Measurements from ENCODE around the gene FZD4.
"Not testable (repeated sequence)": the region's sequence is repeated elsewhere in the genome, so short reads cannot be mapped to it uniquely, and the experiment has no call there.

Gene FZD4

GRCh38 chr11:86938203-86938899 lies 16.8 kb downstream of the FZD4 start:
- Histone ChIP-seq H2AFZ (ENCODE audit: low read length) (no peak overlapping the region), H3K36me3 (replicated peaks in 1 of 2; ENCODE audit: control insufficient read depth in 2 of 2, insufficient read depth in 2 of 2, low read length in 2 of 2) (peaks cover 0 to 5% of the 10 kb centered on the region in 2 donors), H3K4me2 (ENCODE audit: insufficient read depth, low read length, poor library complexity, severe bottlenecking) (no peak overlapping the region), H2BK12ac (ENCODE audit: low read length) (no peak overlapping the region), H4K8ac (ENCODE audit: low read depth, low read length) (no peak overlapping the region), H2AK5ac (ENCODE audit: low read depth, low read length) (no peak overlapping the region), H3K18ac (ENCODE audit: low read length) (no peak overlapping the region), H3K4me3 (ENCODE audit: low read length in 2 of 2) (no peak overlapping the region), H3K14ac (ENCODE audit: low read length) (no peak overlapping the region), H3K9ac (ENCODE audit: low read depth, low read length, poor library complexity) (no peak overlapping the region), H2BK5ac (ENCODE audit: low read length) (no peak overlapping the region), H3K27me3 (ENCODE audit: control insufficient read depth in 3 of 3, insufficient read depth in 3 of 3, low read depth in 1 of 3, low read length in 3 of 3) (no peaks in the 10 kb centered on the region), H3K4ac (ENCODE audit: low read length) (no peak overlapping the region), H2BK15ac (ENCODE audit: low read length) (no peak overlapping the region), H2BK120ac (ENCODE audit: low read depth, low read length) (no peak overlapping the region), H3K4me1 (ENCODE audit: control insufficient read depth in 2 of 2, insufficient read depth in 1 of 2, low read depth in 1 of 2, low read length in 2 of 2) (peaks cover 0 to 7% of the 10 kb centered on the region in 2 donors), H3K27ac (replicated peaks; ENCODE audit: low read length) (no peak overlapping the region), H3K79me1 (ENCODE audit: low read depth, low read length) (no peaks in the 10 kb centered on the region), H3K9me3 (replicated peaks in 1 of 2; ENCODE audit: control insufficient read depth in 2 of 2, insufficient read depth in 1 of 2, low read depth in 1 of 2, low read length in 2 of 2) (no peaks in the 10 kb centered on the region), H3K23ac (ENCODE audit: low read depth, low read length, poor library complexity) (no peak overlapping the region), H4K91ac (ENCODE audit: low read depth, low read length, poor library complexity) (no peak overlapping the region)
- no CpG with 5 or more reads among the region's 6 CpGs for WGBS, 2 donors (ENCODE audit: extremely low coverage in 2 of 2, insufficient read length in 2 of 2, insufficient replicate concordance in 1 of 2)
- no peak for DNase-seq (ENCODE audit: low spot score)

GRCh38 chr11:86937193-86937806 lies 17.9 kb downstream of the FZD4 start:
- H2BK5ac ChIP-seq (ENCODE audit: low read length); H3K9me3 ChIP-seq (replicated peaks in 1 of 2; ENCODE audit: control insufficient read depth in 2 of 2, insufficient read depth in 1 of 2, low read depth in 1 of 2, low read length in 2 of 2); H3K79me1 ChIP-seq (ENCODE audit: low read depth, low read length); H2AFZ ChIP-seq (ENCODE audit: low read length); H3K27me3 ChIP-seq (ENCODE audit: control insufficient read depth in 3 of 3, insufficient read depth in 3 of 3, low read depth in 1 of 3, low read length in 3 of 3); H3K18ac ChIP-seq (ENCODE audit: low read length); H3K4me1 ChIP-seq (ENCODE audit: control insufficient read depth in 2 of 2, insufficient read depth in 1 of 2, low read depth in 1 of 2, low read length in 2 of 2); H2AK5ac ChIP-seq (ENCODE audit: low read depth, low read length); H3K4me2 ChIP-seq (ENCODE audit: insufficient read depth, low read length, poor library complexity, severe bottlenecking); H2BK15ac ChIP-seq (ENCODE audit: low read length); DNase-seq (ENCODE audit: low spot score); H3K4me3 ChIP-seq (ENCODE audit: low read length in 2 of 2); H3K27ac ChIP-seq (replicated peaks; ENCODE audit: low read length); H2BK12ac ChIP-seq (ENCODE audit: low read length); H4K8ac ChIP-seq (ENCODE audit: low read depth, low read length); H3K23ac ChIP-seq (ENCODE audit: low read depth, low read length, poor library complexity); H3K14ac ChIP-seq (ENCODE audit: low read length); H3K4ac ChIP-seq (ENCODE audit: low read length); H2BK120ac ChIP-seq (ENCODE audit: low read depth, low read length); H3K9ac ChIP-seq (ENCODE audit: low read depth, low read length, poor library complexity); H4K91ac ChIP-seq (ENCODE audit: low read depth, low read length, poor library complexity): not testable (repeated sequence)
- H3K36me3 ChIP-seq (replicated peaks in 1 of 2; ENCODE audit: control insufficient read depth in 2 of 2, insufficient read depth in 2 of 2, low read length in 2 of 2) = peaks cover 0 to 12% of the 10 kb centered on the region in 2 donors
- no CpG with 5 or more reads among the region's 2 CpGs for WGBS, 2 donors (ENCODE audit: extremely low coverage in 2 of 2, insufficient read length in 2 of 2, insufficient replicate concordance in 1 of 2)

- H3K18ac ChIP-seq (ENCODE audit: low read length) = no peak overlapping the region
- no peak overlapping the region for H2AFZ ChIP-seq (ENCODE audit: low read length)
- no peak overlapping the region for H3K14ac ChIP-seq (ENCODE audit: low read length)
- no peak overlapping the region for H3K4me2 ChIP-seq (ENCODE audit: insufficient read depth, low read length, poor library complexity, severe bottlenecking)
- H2BK5ac ChIP-seq (ENCODE audit: low read length) = no peak overlapping the region
- H3K9me3 ChIP-seq (replicated peaks in 1 of 2; ENCODE audit: control insufficient read depth in 2 of 2, insufficient read depth in 1 of 2, low read depth in 1 of 2, low read length in 2 of 2) = no peaks in the 10 kb centered on the region
- no peaks in the 10 kb centered on the region for H3K79me1 ChIP-seq (ENCODE audit: low read depth, low read length)
- no peaks in the 10 kb centered on the region for H3K27me3 ChIP-seq (ENCODE audit: control insufficient read depth in 3 of 3, insufficient read depth in 3 of 3, low read depth in 1 of 3, low read length in 3 of 3)
- H2BK120ac ChIP-seq (ENCODE audit: low read depth, low read length) = no peak overlapping the region
- no peak overlapping the region for H3K23ac ChIP-seq (ENCODE audit: low read depth, low read length, poor library complexity)
- peaks cover 0 to 12% of the 10 kb centered on the region in 2 donors for H3K36me3 ChIP-seq (replicated peaks in 1 of 2; ENCODE audit: control insufficient read depth in 2 of 2, insufficient read depth in 2 of 2, low read length in 2 of 2)
- H2AK5ac ChIP-seq (ENCODE audit: low read depth, low read length) = no peak overlapping the region
- no peak overlapping the region for H4K91ac ChIP-seq (ENCODE audit: low read depth, low read length, poor library complexity)
- H4K8ac ChIP-seq (ENCODE audit: low read depth, low read length) = no peak overlapping the region
- no CpG with 5 or more reads among the region's 3 CpGs for WGBS, 2 donors (ENCODE audit: extremely low coverage in 2 of 2, insufficient read length in 2 of 2, insufficient replicate concordance in 1 of 2)
- H3K27ac ChIP-seq (replicated peaks; ENCODE audit: low read length) = no peak overlapping the region
- no peak overlapping the region for H2BK15ac ChIP-seq (ENCODE audit: low read length)
- H2BK12ac ChIP-seq (ENCODE audit: low read length) = no peak overlapping the region
- H3K4me3 ChIP-seq (ENCODE audit: low read length in 2 of 2) = no peak overlapping the region
- peaks cover 2 to 11% of the 10 kb centered on the region in 2 donors for H3K4me1 ChIP-seq (ENCODE audit: control insufficient read depth in 2 of 2, insufficient read depth in 1 of 2, low read depth in 1 of 2, low read length in 2 of 2)
- no peak overlapping the region for H3K4ac ChIP-seq (ENCODE audit: low read length)
- H3K9ac ChIP-seq (ENCODE audit: low read depth, low read length, poor library complexity) = no peak overlapping the region
- no peak for DNase-seq (ENCODE audit: low spot score)
Measured at GRCh38 chr11:86934926-86935579, 20.1 kb downstream of the FZD4 start.

DNA sequence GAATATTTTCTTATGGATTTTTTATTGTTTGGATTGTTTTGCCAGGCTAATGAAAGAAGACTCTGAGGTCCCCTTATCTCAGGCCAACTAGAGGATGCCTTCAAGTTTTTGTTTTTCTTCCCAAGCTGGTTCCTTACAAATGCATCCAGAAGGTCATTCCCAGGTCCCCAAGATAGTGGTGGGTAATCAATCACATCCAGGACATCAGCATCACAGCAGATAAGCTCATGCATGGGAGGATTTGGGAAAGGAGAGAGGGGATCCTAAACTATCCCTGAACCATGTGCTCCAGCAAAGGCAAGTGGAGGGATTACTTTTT lies 20.7 kb downstream of the FZD4 start:
- Histone ChIP-seq H2AFZ (ENCODE audit: low read length) (no peak overlapping the region), H2BK12ac (ENCODE audit: low read length) (no peak overlapping the region), H3K4me1 (ENCODE audit: control insufficient read depth in 2 of 2, insufficient read depth in 1 of 2, low read depth in 1 of 2, low read length in 2 of 2) (peaks cover 0 to 11% of the 10 kb centered on the region in 2 donors), H3K23ac (ENCODE audit: low read depth, low read length, poor library complexity) (no peak overlapping the region), H3K36me3 (replicated peaks in 1 of 2; ENCODE audit: control insufficient read depth in 2 of 2, insufficient read depth in 2 of 2, low read length in 2 of 2) (peaks cover 0 to 12% of the 10 kb centered on the region in 2 donors), H3K14ac (ENCODE audit: low read length) (no peak overlapping the region), H3K4ac (ENCODE audit: low read length) (no peak overlapping the region), H3K4me2 (ENCODE audit: insufficient read depth, low read length, poor library complexity, severe bottlenecking) (no peak overlapping the region), H2BK15ac (ENCODE audit: low read length) (no peak overlapping the region), H3K18ac (ENCODE audit: low read length) (no peak overlapping the region), H3K27me3 (ENCODE audit: control insufficient read depth in 3 of 3, insufficient read depth in 3 of 3, low read depth in 1 of 3, low read length in 3 of 3) (no peaks in the 10 kb centered on the region), H4K91ac (ENCODE audit: low read depth, low read length, poor library complexity) (no peak overlapping the region), H3K79me1 (ENCODE audit: low read depth, low read length) (no peaks in the 10 kb centered on the region), H2BK5ac (ENCODE audit: low read length) (no peak overlapping the region), H4K8ac (ENCODE audit: low read depth, low read length) (no peak overlapping the region), H3K4me3 (ENCODE audit: low read length in 2 of 2) (no peak overlapping the region), H3K27ac (replicated peaks; ENCODE audit: low read length) (no peak overlapping the region), H2BK120ac (ENCODE audit: low read depth, low read length) (no peak overlapping the region), H2AK5ac (ENCODE audit: low read depth, low read length) (no peak overlapping the region), H3K9ac (ENCODE audit: low read depth, low read length, poor library complexity) (no peak overlapping the region), H3K9me3 (replicated peaks in 1 of 2; ENCODE audit: control insufficient read depth in 2 of 2, insufficient read depth in 1 of 2, low read depth in 1 of 2, low read length in 2 of 2) (no peaks in the 10 kb centered on the region)
- no peak for DNase-seq (ENCODE audit: low spot score)
